GM10266 (cell line): Measurements from ENCODE around the gene ROM1.

Experiments used
- DNase-seq: peaks from one replicate; pipeline ENCODE4 v3.0.0; 2012; ENCODE audit errors: extremely low spot score
- TF ChIP-seq, protein P1 (sequence below): IDR thresholded peaks from 2 replicates; pipeline ENCODE4 v1.5.1; 2012; ENCODE audit warnings: mild to moderate bottlenecking, low read depth; ENCODE audit not compliant: control insufficient read depth, insufficient read depth; ENCODE audit errors: missing control alignments

ROM1 gene

GRCh38 chr11:62592989-62593421 lies 20.1 kb upstream of the ROM1 start:
- TF ChIP-seq, protein P1, sequence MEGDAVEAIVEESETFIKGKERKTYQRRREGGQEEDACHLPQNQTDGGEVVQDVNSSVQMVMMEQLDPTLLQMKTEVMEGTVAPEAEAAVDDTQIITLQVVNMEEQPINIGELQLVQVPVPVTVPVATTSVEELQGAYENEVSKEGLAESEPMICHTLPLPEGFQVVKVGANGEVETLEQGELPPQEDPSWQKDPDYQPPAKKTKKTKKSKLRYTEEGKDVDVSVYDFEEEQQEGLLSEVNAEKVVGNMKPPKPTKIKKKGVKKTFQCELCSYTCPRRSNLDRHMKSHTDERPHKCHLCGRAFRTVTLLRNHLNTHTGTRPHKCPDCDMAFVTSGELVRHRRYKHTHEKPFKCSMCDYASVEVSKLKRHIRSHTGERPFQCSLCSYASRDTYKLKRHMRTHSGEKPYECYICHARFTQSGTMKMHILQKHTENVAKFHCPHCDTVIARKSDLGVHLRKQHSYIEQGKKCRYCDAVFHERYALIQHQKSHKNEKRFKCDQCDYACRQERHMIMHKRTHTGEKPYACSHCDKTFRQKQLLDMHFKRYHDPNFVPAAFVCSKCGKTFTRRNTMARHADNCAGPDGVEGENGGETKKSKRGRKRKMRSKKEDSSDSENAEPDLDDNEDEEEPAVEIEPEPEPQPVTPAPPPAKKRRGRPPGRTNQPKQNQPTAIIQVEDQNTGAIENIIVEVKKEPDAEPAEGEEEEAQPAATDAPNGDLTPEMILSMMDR: no peak
- no peak for DNase-seq

GRCh38 chr11:62593434-62594044 lies 19.5 kb upstream of the ROM1 start:
- peak; percentile 64 for DNase-seq
- TF ChIP-seq, protein P1: peak; percentile 74

DNA sequence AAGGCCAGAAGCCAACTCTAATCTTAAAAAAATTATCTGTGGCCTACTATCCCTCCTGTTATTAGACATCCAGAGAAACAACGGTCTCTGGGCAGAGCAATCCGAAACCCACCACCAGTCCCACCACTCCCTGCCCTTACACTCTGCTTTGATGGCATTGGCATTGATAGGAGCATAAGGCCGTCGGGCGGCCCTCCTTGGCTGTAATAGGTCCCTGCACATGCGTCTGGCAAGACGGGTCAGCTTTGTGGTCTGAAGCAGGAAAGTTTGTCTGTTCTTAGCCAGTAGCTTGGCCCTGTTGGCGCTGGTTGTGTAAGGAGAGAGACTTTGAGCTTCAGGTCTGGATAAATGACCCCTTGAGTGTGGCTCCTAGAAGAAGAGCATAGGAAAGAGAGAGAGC lies 17.9 kb upstream of the ROM1 start:
- DNase-seq: no peak
- TF ChIP-seq, protein P1: no peak

GRCh38 chr11:62599069-62599696 lies 13.9 kb upstream of the ROM1 start:
- TF ChIP-seq, protein P1: no peak
- peak; percentile 95 for DNase-seq

DNA sequence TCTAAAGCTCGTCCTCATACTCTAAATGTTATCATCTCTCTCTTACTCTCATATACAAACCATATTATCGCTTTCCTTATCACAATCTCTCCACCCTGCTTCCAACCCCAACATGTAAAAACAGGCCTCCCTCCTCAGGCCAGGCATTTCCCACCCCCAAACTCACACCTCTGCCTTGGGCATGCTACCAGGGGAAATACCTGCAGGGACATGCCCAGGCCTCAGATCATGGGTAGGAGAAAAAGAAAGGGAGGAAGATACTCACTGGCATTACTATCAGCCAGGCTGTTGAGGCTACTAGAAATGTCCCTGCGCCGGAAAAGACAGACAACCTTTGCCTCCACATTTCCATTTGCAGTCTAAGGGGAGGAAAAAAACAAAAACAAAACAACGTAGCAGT lies 13.2 kb upstream of the ROM1 start:
- TF ChIP-seq, protein P1: no peak
- no peak for DNase-seq

- DNase-seq: peak; percentile 15
- TF ChIP-seq, protein P1: no peak
Observed at GRCh38 chr11:62600367-62601121, 12.5 kb upstream of the ROM1 start.

DNA sequence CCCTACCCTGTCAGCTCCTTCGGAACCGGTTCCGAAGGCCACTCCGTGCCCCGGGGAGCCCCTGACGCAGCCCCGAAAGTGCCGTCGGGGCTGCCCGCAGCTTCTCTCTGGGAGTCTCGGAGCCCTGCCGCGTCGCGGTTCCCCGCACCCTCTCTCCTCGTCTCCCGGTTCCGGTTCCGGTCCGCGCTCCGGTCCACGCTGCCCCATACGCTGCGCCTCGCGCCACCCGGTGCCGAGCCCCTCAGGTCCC lies 12.0 kb upstream of the ROM1 start:
- DNase-seq: no peak
- TF ChIP-seq, protein P1: no peak
